ENCODE data around the gene PLP2.

GRCh38 chrX:49155243-49155899 is 16.3 kb upstream of the PLP2 start:
- TF ChIP-seq, protein P1, sequence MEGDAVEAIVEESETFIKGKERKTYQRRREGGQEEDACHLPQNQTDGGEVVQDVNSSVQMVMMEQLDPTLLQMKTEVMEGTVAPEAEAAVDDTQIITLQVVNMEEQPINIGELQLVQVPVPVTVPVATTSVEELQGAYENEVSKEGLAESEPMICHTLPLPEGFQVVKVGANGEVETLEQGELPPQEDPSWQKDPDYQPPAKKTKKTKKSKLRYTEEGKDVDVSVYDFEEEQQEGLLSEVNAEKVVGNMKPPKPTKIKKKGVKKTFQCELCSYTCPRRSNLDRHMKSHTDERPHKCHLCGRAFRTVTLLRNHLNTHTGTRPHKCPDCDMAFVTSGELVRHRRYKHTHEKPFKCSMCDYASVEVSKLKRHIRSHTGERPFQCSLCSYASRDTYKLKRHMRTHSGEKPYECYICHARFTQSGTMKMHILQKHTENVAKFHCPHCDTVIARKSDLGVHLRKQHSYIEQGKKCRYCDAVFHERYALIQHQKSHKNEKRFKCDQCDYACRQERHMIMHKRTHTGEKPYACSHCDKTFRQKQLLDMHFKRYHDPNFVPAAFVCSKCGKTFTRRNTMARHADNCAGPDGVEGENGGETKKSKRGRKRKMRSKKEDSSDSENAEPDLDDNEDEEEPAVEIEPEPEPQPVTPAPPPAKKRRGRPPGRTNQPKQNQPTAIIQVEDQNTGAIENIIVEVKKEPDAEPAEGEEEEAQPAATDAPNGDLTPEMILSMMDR (IDR thresholded peaks at IDR 0.05) = no peak
- no peak for TF ChIP-seq POLR2A (IDR thresholded peaks at IDR 0.05)
